Naive B cell (primary cell): Measurements from ENCODE around the gene CUX1. TPM values are rescaled to one million over a fixed set of nuclear protein-coding genes. Genes with fewer than 3 reads are reported as not detected.
A peak's percentile ranks its signal among the peaks of the same experiment; 100 is the strongest.

Experiments used
- ATAC-seq, 2 donors: fragments of 150-1000 bp; cut with Tn5 transposase; 2 replicates each; pipeline ENCODE4 v1.10.0; 2021; ENCODE audit warnings: low read depth in 2 of 2, mild to moderate bottlenecking in 2 of 2, moderate library complexity in 2 of 2
- DNase-seq: peaks from one replicate; pipeline ENCODE4 v3.0.0; 2022
- H3K27ac Mint-ChIP-seq, 6 donors: one replicate each; pipeline ENCODE4 v1.8.0; 2020 to 2022; ENCODE audit warnings: mild to moderate bottlenecking in 6 of 6, mixed read lengths in 6 of 6, moderate library complexity in 5 of 6, inconsistent platforms in 2 of 6
- H3K27me3 Mint-ChIP-seq, 3 donors: one replicate each; pipeline ENCODE4 v1.8.0; 2021 to 2022; ENCODE audit warnings: mixed read lengths in 3 of 3, mild to moderate bottlenecking in 1 of 3
- H3K36me3 Mint-ChIP-seq, 2 donors: one replicate each; pipeline ENCODE4 v1.8.0; 2020 to 2022; ENCODE audit warnings: mixed read lengths in 2 of 2, inconsistent platforms in 1 of 2, mild to moderate bottlenecking in 1 of 2
- H3K4me1 Mint-ChIP-seq, 3 donors: one replicate each; pipeline ENCODE4 v1.8.0; 2020 to 2022; ENCODE audit warnings: mixed read lengths in 3 of 3, inconsistent platforms in 1 of 3, mild to moderate bottlenecking in 1 of 3, moderate library complexity in 1 of 3
- H3K4me3 Mint-ChIP-seq, 8 donors: one replicate each; pipeline ENCODE4 v1.8.0; 2020 to 2022; ENCODE audit warnings: mild to moderate bottlenecking in 8 of 8, mixed read lengths in 8 of 8, moderate library complexity in 8 of 8, inconsistent platforms in 2 of 8
- H3K9me3 Mint-ChIP-seq, 7 donors: one replicate each; pipeline ENCODE4 v1.8.0; 2020 to 2022; ENCODE audit warnings: mixed read lengths in 7 of 7, mild to moderate bottlenecking in 5 of 7, inconsistent platforms in 2 of 7, moderate library complexity in 1 of 7
- polyA plus RNA-seq, 6 donors: library from polyadenylated mRNA; unstranded; fragments of 300-500 nt; fragmentation: Illumina TruSeq; gene quantifications; one replicate each; pipeline ENCODE4 v1.2.3, GENCODE V29; 2021; ENCODE audit warnings: low read depth in 6 of 6

The CUX1 gene
- polyA plus RNA-seq, 6 donors from 2014 or later, result 0.66 to 31.5 (median 14.5) TPM

- H3K36me3 Mint-ChIP-seq, result peaks cover 6% of the 10 kb centered on the region in 2 donors
- H3K9me3 Mint-ChIP-seq, result no peaks in the 10 kb centered on the region
- H3K4me3 Mint-ChIP-seq, result no peak overlapping the region
- H3K27me3 Mint-ChIP-seq, result no peaks in the 10 kb centered on the region
- H3K27ac Mint-ChIP-seq, result peak overlapping the region in 2 of 6 donors; percentile 55 to 92
- H3K4me1 Mint-ChIP-seq, result peaks cover 44 to 66% (median 63%) of the 10 kb centered on the region in 3 donors
- no peak for ATAC-seq
- DNase-seq, result no peak
Measured at GRCh38 chr7:101996131-101996691, 178.8 kb downstream of the CUX1 start.

GRCh38 chr7:101996876-101997275 lies 179.4 kb downstream of the CUX1 start:
- no peak for ATAC-seq
- DNase-seq, result no peak
- no peaks in the 10 kb centered on the region for H3K27me3 Mint-ChIP-seq
- H3K4me1 Mint-ChIP-seq, result peaks cover 40 to 59% (median 57%) of the 10 kb centered on the region in 3 donors
- no peaks in the 10 kb centered on the region for H3K9me3 Mint-ChIP-seq
- peak overlapping the region in 2 of 6 donors; percentile 50 to 55 for H3K27ac Mint-ChIP-seq
- H3K4me3 Mint-ChIP-seq, result peak overlapping the region in 1 of 8 donors; percentile 16
- peaks cover 6% of the 10 kb centered on the region in 2 donors for H3K36me3 Mint-ChIP-seq

- ATAC-seq (no peak), DNase-seq (no peak)
- no peaks in the 10 kb centered on the region for H3K27me3 Mint-ChIP-seq
- H3K27ac Mint-ChIP-seq, result no peak overlapping the region
- peaks cover 6% of the 10 kb centered on the region in 2 donors for H3K36me3 Mint-ChIP-seq
- H3K4me3 Mint-ChIP-seq, result peak overlapping the region in 1 of 8 donors; percentile 35
- peaks cover 33 to 52% (median 50%) of the 10 kb centered on the region in 3 donors for H3K4me1 Mint-ChIP-seq
- H3K9me3 Mint-ChIP-seq, result no peaks in the 10 kb centered on the region
Measured at GRCh38 chr7:101998029-101998905, 180.8 kb downstream of the CUX1 start.

GRCh38 chr7:101998906-101999240 lies 181.4 kb downstream of the CUX1 start:
- H3K4me3 Mint-ChIP-seq, result peak overlapping the region in 1 of 8 donors; percentile 35
- DNase-seq (no peak), ATAC-seq (no peak)
- H3K27me3 Mint-ChIP-seq, result no peaks in the 10 kb centered on the region
- H3K9me3 Mint-ChIP-seq, result no peaks in the 10 kb centered on the region
- no peak overlapping the region for H3K27ac Mint-ChIP-seq
- peaks cover 27 to 47% (median 45%) of the 10 kb centered on the region in 3 donors for H3K4me1 Mint-ChIP-seq
- peaks cover 6% of the 10 kb centered on the region in 2 donors for H3K36me3 Mint-ChIP-seq

GRCh38 chr7:101999393-101999792 lies 182.0 kb downstream of the CUX1 start:
- DNase-seq (no peak), ATAC-seq (no peak)
- Mint-ChIP-seq H3K36me3 (peaks cover 6% of the 10 kb centered on the region in 2 donors), H3K4me1 (peaks cover 24 to 46% (median 41%) of the 10 kb centered on the region in 3 donors), H3K4me3 (no peak overlapping the region), H3K27me3 (no peaks in the 10 kb centered on the region), H3K27ac (peak overlapping the region in 1 of 6 donors; percentile 59), H3K9me3 (no peaks in the 10 kb centered on the region)

GRCh38 chr7:102000123-102000522 lies 182.7 kb downstream of the CUX1 start:
- H3K9me3 Mint-ChIP-seq, result no peaks in the 10 kb centered on the region
- H3K36me3 Mint-ChIP-seq, result peaks cover 4 to 6% of the 10 kb centered on the region in 2 donors
- H3K4me3 Mint-ChIP-seq, result no peak overlapping the region
- ATAC-seq (no peak), DNase-seq (no peak)
- no peak overlapping the region for H3K27ac Mint-ChIP-seq
- H3K4me1 Mint-ChIP-seq, result peaks cover 20 to 39% (median 36%) of the 10 kb centered on the region in 3 donors
- H3K27me3 Mint-ChIP-seq, result no peaks in the 10 kb centered on the region

GRCh38 chr7:102004229-102004628 lies 186.8 kb downstream of the CUX1 start:
- Mint-ChIP-seq H3K36me3 (no peaks in the 10 kb centered on the region), H3K4me3 (no peak overlapping the region), H3K9me3 (no peaks in the 10 kb centered on the region), H3K4me1 (peaks cover 5 to 16% (median 11%) of the 10 kb centered on the region in 3 donors), H3K27ac (peak overlapping the region in 1 of 6 donors; percentile 36), H3K27me3 (no peaks in the 10 kb centered on the region)
- DNase-seq, result no peak
- ATAC-seq, result no peak

- no peak for ATAC-seq
- Mint-ChIP-seq H3K4me3 (no peak overlapping the region), H3K27me3 (no peaks in the 10 kb centered on the region)
Measured at GRCh38 chr7:102004848-102005247, 187.4 kb downstream of the CUX1 start.

GRCh38 chr7:102005933-102006480 lies 188.6 kb downstream of the CUX1 start:
- H3K4me1 Mint-ChIP-seq, result peaks cover 8 to 12% (median 11%) of the 10 kb centered on the region in 3 donors
- H3K27ac Mint-ChIP-seq, result peak overlapping the region in 1 of 6 donors; percentile 26
- H3K4me3 Mint-ChIP-seq, result peak overlapping the region in 1 of 8 donors; percentile 35
- no peaks in the 10 kb centered on the region for H3K27me3 Mint-ChIP-seq
- H3K9me3 Mint-ChIP-seq, result no peaks in the 10 kb centered on the region
- no peaks in the 10 kb centered on the region for H3K36me3 Mint-ChIP-seq
- no peak for DNase-seq
- no peak for ATAC-seq

More at GRCh38 chr7:102004848-102005247, 187.4 kb downstream of the CUX1 start:
- DNase-seq, result no peak
- Mint-ChIP-seq H3K36me3 (no peaks in the 10 kb centered on the region), H3K27ac (peak overlapping the region in 1 of 6 donors; percentile 64), H3K4me1 (peaks cover 5 to 14% (median 11%) of the 10 kb centered on the region in 3 donors), H3K9me3 (no peaks in the 10 kb centered on the region)

- ATAC-seq (no peak), DNase-seq (no peak)
- Mint-ChIP-seq H3K27me3 (no peaks in the 10 kb centered on the region), H3K27ac (peak overlapping the region in 1 of 6 donors; percentile 82), H3K9me3 (no peaks in the 10 kb centered on the region), H3K4me3 (no peak overlapping the region), H3K36me3 (no peaks in the 10 kb centered on the region), H3K4me1 (peaks cover 8 to 11% (median 10%) of the 10 kb centered on the region in 3 donors)
Measured at GRCh38 chr7:102006695-102007094, 189.3 kb downstream of the CUX1 start.

GRCh38 chr7:102008535-102009262 lies 191.3 kb downstream of the CUX1 start:
- H3K4me3 Mint-ChIP-seq, result peak overlapping the region in 1 of 8 donors; percentile 52
- H3K27me3 Mint-ChIP-seq, result no peaks in the 10 kb centered on the region
- H3K9me3 Mint-ChIP-seq, result no peaks in the 10 kb centered on the region
- peaks cover 8 to 11% (median 10%) of the 10 kb centered on the region in 3 donors for H3K4me1 Mint-ChIP-seq
- DNase-seq (no peak), ATAC-seq (no peak)
- no peaks in the 10 kb centered on the region for H3K36me3 Mint-ChIP-seq
- H3K27ac Mint-ChIP-seq, result peak overlapping the region in 2 of 6 donors; percentile 34 to 56

GRCh38 chr7:102009628-102010027 lies 192.2 kb downstream of the CUX1 start:
- no peaks in the 10 kb centered on the region for H3K9me3 Mint-ChIP-seq
- peaks cover 0 to 8% of the 10 kb centered on the region in 2 donors for H3K36me3 Mint-ChIP-seq
- H3K27me3 Mint-ChIP-seq, result no peaks in the 10 kb centered on the region
- H3K4me1 Mint-ChIP-seq, result peaks cover 6 to 11% (median 8%) of the 10 kb centered on the region in 3 donors
- DNase-seq (no peak), ATAC-seq (no peak)
- H3K4me3 Mint-ChIP-seq, result no peak overlapping the region
- no peak overlapping the region for H3K27ac Mint-ChIP-seq
